Esophagus muscularis mucosa (tissue), 4 donors: ENCODE measurements around the gene PLN. TPM values are rescaled to one million over a fixed set of nuclear protein-coding genes. Genes with fewer than 3 reads are reported as not detected.
A peak's percentile ranks its signal among the peaks of the same experiment; 100 is the strongest.

Experiments
- DNase-seq: peaks from one replicate; pipeline ENCODE4 v3.0.0-alpha.2; 2017; ENCODE audit errors: extremely low spot score
- H3K27ac ChIP-seq, 4 donors: fragments of 200-600 bp; sonication (generic); replicated peaks in 1 of 4; 1 replicate in 3 of 4; 2 replicates in 1 of 4; pipeline ENCODE4 v1.5.1; 2016 to 2019; ENCODE audit warnings: mild to moderate bottlenecking in 1 of 4
- H3K27me3 ChIP-seq, 4 donors: fragments of 200-600 bp; sonication (generic); one replicate each; pipeline versions ENCODE4 v1.5.1 to v1.6.0; 2016 to 2019
- H3K36me3 ChIP-seq, 4 donors: fragments of 200-600 bp; sonication (generic); one replicate each; pipeline ENCODE4 v1.5.1; 2016 to 2019
- H3K4me1 ChIP-seq, 4 donors: fragments of 200-600 bp; sonication (generic); one replicate each; pipeline ENCODE4 v1.5.1; 2016 to 2019
- H3K4me3 ChIP-seq, 4 donors: fragments of 200-600 bp; sonication (generic); 1 replicate in 2 of 4; 2 replicates in 2 of 4; pipeline ENCODE4 v1.5.1; 2016 to 2019; ENCODE audit warnings: mild to moderate bottlenecking in 4 of 4, moderate library complexity in 1 of 4
- H3K9me3 ChIP-seq, 4 donors: fragments of 200-600 bp; sonication (generic); 1 replicate in 3 of 4; 2 replicates in 1 of 4; pipeline ENCODE4 v1.5.1; 2016 to 2019
- EP300 ChIP-seq: sonication (generic); formaldehyde crosslinking; IDR thresholded peaks from one replicate; pipeline ENCODE4 v1.6.1; 2017; ENCODE audit warnings: antibody characterized with exemption
- POLR2A ChIP-seq: fragments of 450-650 bp; IDR thresholded peaks from one replicate; pipeline ENCODE4 v1.6.1; 2017; ENCODE audit warnings: antibody characterized with exemption, moderate library complexity, mild to moderate bottlenecking, low read depth
- POLR2AphosphoS5 ChIP-seq, 2 donors: sonication (generic); formaldehyde crosslinking; IDR thresholded peaks; one replicate each; pipeline ENCODE4 v1.6.1; 2017; ENCODE audit warnings: antibody characterized with exemption in 2 of 2
- WGBS: methylation state at CpG from one replicate; pipeline ENCODE4 v1.1.5; 2018; 5-methylcytosine and 5-hydroxymethylcytosine counted together
- intact Hi-C: fragments of 100-400 bp; cut with DNase I; formaldehyde crosslinking; loops from one replicate; pipeline ENCODE4 v1.15.1; 2023
- total RNA-seq, 4 donors: library from RNA; depleted of rRNA; stranded (reverse); fragments of >200 nt; gene quantifications; one replicate each; pipeline versions ENCODE4 v1.1.0 to v1.2.1, GENCODE V29; 2016
- TF ChIP-seq, protein P1 (sequence below), 3 experiments: fragments of 200-600 bp in 2 of 3; fragments of 450-650 bp in 1 of 3; sonication (generic) in 2 of 3; IDR thresholded peaks; one replicate each; pipeline ENCODE4 v1.5.1; 2017 to 2019; ENCODE audit warnings: antibody characterized with exemption in 3 of 3, mild to moderate bottlenecking in 2 of 3, moderate library complexity in 1 of 3

The PLN gene
- total RNA-seq, 4 donors from 2014 or later, result 262 to 431 (median 319) TPM

DNA sequence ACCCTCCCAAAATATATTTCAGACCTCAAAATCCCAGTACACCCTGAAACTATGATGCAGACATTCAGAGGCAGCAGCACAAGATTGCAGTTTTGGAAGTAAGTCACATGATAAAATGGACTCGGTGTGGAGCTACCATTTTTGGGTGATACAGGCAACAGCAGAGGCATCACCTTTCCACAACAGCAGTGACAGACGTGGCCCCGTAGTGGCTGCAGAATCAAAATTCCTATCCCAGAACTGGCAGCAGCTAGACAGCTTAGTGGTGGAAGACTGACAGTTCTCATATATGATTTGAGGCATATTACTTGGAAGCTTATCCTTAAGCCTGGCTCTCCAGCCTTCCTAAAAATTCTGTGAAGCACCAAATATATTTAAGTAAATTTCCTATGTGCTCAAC is 19.9 kb downstream of the PLN start:
- no peak overlapping the region for H3K4me3 ChIP-seq
- DNase-seq, result peak; percentile 37
- H3K27me3 ChIP-seq, result no peaks in the 10 kb centered on the region
- WGBS, result 73% methylated on average over 3 of the region's 3 CpGs
- intact Hi-C loops, result no loop called here
- TF ChIP-seq POLR2AphosphoS5 (IDR thresholded peaks at IDR 0.05), result no peak
- TF ChIP-seq, protein P1, sequence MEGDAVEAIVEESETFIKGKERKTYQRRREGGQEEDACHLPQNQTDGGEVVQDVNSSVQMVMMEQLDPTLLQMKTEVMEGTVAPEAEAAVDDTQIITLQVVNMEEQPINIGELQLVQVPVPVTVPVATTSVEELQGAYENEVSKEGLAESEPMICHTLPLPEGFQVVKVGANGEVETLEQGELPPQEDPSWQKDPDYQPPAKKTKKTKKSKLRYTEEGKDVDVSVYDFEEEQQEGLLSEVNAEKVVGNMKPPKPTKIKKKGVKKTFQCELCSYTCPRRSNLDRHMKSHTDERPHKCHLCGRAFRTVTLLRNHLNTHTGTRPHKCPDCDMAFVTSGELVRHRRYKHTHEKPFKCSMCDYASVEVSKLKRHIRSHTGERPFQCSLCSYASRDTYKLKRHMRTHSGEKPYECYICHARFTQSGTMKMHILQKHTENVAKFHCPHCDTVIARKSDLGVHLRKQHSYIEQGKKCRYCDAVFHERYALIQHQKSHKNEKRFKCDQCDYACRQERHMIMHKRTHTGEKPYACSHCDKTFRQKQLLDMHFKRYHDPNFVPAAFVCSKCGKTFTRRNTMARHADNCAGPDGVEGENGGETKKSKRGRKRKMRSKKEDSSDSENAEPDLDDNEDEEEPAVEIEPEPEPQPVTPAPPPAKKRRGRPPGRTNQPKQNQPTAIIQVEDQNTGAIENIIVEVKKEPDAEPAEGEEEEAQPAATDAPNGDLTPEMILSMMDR (IDR thresholded peaks at IDR 0.05), result no peak
- no peak for TF ChIP-seq POLR2A
- TF ChIP-seq EP300, result no peak
- no peak overlapping the region for H3K27ac ChIP-seq
- peaks cover 0 to 7% (median 0%) of the 10 kb centered on the region in 4 donors for H3K36me3 ChIP-seq
- peaks cover 4 to 21% (median 10%) of the 10 kb centered on the region in 4 donors for H3K4me1 ChIP-seq
- no peaks in the 10 kb centered on the region for H3K9me3 ChIP-seq

DNA sequence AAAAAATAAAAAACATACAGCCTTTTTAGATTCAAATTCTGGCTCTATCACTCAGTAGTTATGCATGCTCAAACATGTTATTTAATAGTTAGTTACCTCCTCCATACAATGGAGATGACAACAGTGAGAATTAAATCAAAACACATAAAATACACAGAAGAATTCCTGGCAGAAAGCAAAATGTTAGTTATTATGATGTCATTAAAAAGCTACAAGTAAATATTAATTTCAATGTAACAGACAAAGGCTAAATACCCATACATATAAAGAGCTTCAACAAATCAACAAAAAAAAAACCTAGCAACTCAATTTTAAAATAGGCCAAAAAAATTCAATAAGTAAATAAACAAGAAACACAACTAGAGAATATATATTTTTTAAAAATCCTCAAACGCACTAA is 21.4 kb downstream of the PLN start:
- H3K27me3 ChIP-seq, result no peaks in the 10 kb centered on the region
- H3K27ac ChIP-seq, result no peak overlapping the region
- 95% methylated on average over 1 of the region's 1 CpG for WGBS
- no peak for DNase-seq
- TF ChIP-seq, protein P1 (IDR thresholded peaks at IDR 0.05), result no peak
- no peak for TF ChIP-seq POLR2A
- TF ChIP-seq EP300, result no peak
- TF ChIP-seq POLR2AphosphoS5 (IDR thresholded peaks at IDR 0.05), result no peak
- peaks cover 4 to 19% (median 9%) of the 10 kb centered on the region in 4 donors for H3K4me1 ChIP-seq
- H3K4me3 ChIP-seq, result no peak overlapping the region
- intact Hi-C loops, result no loop called here
- peaks cover 7 to 11% (median 10%) of the 10 kb centered on the region in 4 donors for H3K9me3 ChIP-seq
- peaks cover 0 to 12% (median 3%) of the 10 kb centered on the region in 4 donors for H3K36me3 ChIP-seq

DNA sequence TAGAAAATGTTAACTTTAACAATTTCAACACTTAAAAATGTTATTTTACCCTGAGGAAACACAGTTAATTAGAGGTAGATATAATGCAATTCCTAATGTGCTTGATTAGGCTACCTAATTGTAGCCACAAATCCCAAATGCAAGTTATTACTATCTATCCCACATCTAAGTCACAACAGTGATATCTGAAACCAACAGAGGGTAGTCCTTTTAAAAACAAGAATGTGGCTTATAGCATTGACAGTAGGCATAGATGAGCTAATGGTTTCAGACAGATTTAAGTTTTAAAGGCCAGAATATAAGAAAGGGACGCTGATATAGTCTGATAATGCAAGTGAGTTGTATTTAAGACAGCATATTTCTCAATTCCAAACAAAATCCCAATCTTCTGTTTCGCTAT is 23.0 kb downstream of the PLN start:
- intact Hi-C loops, result no loop called here
- peaks cover 4 to 19% (median 9%) of the 10 kb centered on the region in 4 donors for H3K4me1 ChIP-seq
- TF ChIP-seq EP300 (no peak), POLR2AphosphoS5 (IDR thresholded peaks at IDR 0.05) (no peak), POLR2A (no peak)
- TF ChIP-seq, protein P1 (IDR thresholded peaks at IDR 0.05), result no peak
- DNase-seq, result no peak
- H3K36me3 ChIP-seq, result peaks cover 0 to 9% (median 7%) of the 10 kb centered on the region in 4 donors
- H3K4me3 ChIP-seq, result no peak overlapping the region
- no peak overlapping the region for H3K27ac ChIP-seq
- peaks cover 10 to 24% (median 20%) of the 10 kb centered on the region in 4 donors for H3K9me3 ChIP-seq
- no peaks in the 10 kb centered on the region for H3K27me3 ChIP-seq
- WGBS, result 97% methylated on average over 2 of the region's 2 CpGs

DNA sequence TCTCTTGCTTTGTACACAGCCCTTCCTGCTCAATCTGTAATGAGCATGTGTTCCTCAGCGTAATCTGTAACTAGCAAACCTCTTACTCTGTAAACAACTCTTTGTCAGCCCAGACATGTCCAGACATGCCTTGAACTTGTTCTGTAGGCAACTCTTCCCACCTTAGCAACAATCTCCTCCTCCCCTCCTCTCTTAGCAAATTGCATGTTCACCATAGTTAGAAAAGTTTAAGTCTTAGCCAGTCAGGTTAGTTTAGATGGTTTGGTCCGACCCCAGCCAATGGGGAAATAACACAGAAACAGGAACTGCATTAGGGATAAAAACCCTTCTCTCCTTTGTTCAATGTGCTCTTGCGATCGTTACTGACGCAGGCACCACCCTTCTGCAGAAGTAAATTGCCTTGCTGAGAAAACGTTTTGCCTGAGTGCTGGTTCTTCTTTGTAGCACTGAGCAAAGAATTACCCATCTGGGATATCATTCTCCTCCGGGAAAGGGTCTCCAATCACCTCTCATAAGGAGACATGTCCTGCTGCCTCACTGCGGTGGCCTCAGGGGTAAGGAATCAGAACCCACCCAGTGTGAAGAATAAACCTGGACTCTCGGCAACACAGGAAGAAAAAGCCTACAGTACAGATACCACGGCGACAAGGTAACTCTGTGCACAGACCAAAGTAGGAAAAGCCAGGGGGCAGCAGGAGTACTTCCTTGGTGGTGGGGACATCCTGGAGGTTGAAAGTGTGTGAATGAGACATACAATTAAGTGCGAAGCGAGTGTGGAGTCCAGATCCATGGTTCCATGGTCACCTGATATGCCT is 26.2 kb downstream of the PLN start:
- Histone ChIP-seq H3K9me3 (peaks cover 10 to 48% (median 39%) of the 10 kb centered on the region in 4 donors), H3K4me3 (no peak overlapping the region), H3K27me3 (no peaks in the 10 kb centered on the region), H3K27ac (no peak overlapping the region), H3K4me1 (peaks cover 0 to 6% (median 0%) of the 10 kb centered on the region in 4 donors), H3K36me3 (peaks cover 0 to 9% (median 7%) of the 10 kb centered on the region in 4 donors)
- no peak for TF ChIP-seq POLR2AphosphoS5 (IDR thresholded peaks at IDR 0.05)
- no peak for TF ChIP-seq EP300
- TF ChIP-seq POLR2A, result no peak
- TF ChIP-seq, protein P1 (IDR thresholded peaks at IDR 0.05), result no peak
- intact Hi-C loops, result no loop called here
- WGBS, result 95% methylated on average over 11 of the region's 13 CpGs
- DNase-seq, result peak; percentile 21
